Stimulated activated CD8-positive, alpha-beta memory T cell treated with anti-CD3 and anti-CD28 coated beads, Interleukin-4, amount 100 ng/mL, for 24 hours (primary cell): ENCODE results near the gene ADAM22.

Experiments used
- DNase-seq: peaks from one replicate; pipeline ENCODE4 v3.0.0-alpha.2; 2020; ENCODE audit warnings: low read depth

The ADAM22 gene

DNA sequence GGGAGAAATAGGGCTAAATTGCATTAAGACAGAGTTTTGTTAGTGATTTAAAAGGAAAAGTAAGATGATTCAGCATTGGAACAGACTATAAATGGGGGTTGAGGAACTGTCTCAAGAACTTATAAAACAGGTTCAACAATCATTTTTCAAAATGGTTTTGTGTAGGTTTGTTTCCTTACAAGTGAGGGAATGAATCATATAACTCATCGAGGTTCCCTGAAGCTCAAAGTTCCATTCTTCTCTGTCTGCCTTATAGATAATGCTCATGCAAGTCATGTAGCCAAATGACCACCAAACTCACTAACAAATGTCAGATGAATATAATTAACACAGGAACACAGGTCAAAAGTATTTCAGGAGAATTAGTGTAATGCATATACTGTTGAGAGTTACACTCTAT is 27.7 kb downstream of the ADAM22 start:
- DNase-seq: no peak

DNA sequence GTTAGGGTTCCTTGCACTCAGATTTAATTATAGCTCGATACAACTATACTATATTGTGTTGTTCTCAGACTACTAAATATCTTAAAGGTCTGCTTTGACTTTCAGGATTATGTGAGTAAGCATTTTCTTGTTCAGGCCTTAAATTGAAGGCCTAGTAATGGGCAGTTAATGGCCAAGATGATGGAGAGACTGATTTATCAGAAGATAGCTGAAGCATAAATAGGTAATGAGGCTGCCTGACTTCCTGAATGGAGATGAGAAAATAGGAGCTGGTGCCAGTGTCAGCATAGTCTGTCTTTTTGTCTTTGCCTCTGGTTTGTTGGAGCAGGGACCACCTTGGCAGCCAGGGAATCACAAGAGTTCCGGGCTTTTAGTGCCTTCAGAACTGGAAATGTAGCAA is 32.2 kb downstream of the ADAM22 start:
- DNase-seq: no peak

DNA sequence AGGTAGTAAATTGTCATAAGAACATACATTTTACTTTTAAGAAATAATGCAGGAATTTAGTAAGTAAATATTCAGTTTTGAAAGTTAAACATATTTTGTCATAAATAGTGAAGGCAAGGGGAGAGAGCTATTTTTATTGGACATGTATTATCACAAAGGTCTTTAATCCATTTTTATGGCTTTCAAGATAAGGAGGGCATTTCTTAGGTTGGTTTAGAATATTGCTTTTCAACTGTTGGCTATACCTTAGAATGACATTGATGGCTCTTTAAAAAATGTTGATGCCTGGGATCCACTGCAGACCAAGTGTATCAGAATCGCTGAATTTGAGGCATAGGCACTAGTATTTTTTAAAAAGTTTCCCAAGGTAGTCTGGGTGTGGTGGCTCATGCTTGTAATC is 34.0 kb downstream of the ADAM22 start:
- DNase-seq: no peak

DNA sequence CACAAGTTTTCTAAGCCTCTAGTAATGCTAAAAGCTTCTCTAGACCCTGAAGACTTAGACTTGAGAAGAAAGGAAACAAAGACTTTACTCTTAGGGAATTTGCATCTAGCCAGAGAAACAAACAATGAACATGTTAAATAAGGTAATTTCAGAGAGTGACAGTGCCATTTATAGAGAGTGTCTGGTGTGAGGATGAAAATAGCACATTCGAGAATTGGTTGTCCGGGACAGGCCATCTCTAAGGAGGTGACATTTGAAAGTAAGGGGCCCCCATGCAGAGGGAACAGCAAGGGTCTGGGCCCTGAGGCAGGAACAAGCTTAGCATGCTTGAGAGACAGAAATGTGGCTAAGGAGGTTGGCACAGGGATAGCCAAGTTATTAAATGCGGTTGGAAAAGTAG is 48.1 kb downstream of the ADAM22 start:
- no peak for DNase-seq

DNA sequence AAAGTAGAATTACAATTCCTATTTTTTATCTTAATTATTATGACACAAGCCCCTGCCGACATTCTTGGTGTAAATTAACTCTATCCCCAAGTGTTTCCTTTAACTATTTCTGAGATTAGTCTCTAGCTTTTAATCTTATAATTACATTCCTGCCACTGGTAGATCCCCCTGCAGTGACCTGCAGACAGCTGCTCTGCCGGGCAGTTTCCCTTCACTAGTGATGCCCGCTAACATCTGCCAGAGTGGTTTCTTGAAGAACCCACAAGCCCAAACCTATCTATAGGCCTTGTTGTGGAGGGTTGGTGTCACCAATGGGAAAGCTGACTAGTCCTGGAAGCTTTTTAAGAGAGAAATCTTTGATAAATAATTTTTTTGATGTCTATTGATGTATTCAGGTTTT is 50.0 kb downstream of the ADAM22 start:
- no peak for DNase-seq

DNA sequence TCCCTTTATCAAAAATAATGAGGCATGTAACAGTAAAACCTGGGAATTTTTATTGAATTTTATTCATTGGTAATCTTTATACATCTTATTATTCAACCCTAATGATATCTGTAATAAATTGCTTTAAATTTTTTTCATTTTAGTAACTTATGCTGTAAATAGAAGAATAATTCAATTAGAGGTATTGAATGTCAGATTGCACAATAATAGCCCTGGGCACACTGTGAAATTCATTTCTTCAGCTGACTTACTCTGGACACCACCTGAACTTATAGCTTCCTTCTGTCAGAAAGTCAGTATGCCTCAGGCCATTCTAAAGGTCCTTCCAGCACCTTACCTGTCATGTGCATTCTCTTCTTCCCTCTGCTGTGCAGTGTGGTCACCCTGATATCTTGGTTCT is 59.2 kb downstream of the ADAM22 start:
- no peak for DNase-seq

DNA sequence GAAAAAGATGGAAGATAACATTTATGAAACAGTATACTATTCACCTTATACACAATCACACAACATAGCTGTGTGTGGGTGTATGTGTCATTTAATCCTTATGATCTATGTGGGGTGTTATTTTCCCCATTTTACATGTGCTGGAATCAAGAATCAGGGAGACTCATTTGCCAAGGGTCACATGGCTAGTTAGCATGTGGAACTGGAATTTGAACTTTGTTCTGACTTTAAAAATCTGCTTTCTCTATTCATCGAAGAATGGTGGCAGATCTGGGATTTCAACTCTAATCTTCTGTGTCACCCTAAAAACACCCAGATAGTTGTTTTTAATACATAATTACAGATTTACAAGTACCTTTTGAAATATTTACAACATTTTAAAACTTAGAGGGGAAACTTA is 65.2 kb downstream of the ADAM22 start:
- DNase-seq: no peak

DNA sequence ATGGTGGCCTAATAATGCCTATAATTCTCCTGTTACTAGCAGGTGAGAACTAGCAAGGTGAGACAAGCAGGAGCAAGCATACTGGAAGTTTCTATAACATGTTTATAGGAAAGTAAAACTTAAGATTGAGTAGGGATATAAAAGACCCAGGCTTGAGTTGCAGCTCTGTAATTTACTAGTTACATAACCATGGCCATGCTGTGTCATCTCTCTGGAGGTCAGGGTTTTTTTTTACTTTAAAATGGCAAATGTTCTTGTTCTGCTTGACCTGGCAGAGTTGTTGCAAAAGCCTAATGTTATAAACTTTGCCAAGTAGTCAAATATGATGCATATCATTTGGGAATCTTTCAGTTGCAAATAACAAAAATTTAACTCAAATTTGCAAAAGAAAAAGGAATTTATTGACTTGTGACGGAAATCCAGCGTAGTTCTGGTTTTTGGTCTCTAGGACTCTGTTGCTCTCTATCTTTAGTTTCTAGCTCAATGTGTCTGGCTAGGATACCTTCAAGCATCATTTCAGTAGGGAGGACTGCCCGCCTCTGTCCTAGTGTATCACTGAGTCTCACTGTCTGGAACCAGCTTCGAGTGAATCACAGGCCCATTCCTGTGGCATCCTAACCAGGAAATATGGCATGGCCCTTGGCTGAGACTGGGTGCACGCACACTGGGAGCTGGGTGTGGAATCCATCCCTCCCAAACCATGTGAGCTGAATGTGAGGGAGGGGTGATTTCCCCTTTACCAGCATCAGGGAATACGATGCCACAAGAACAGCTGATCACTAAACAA is 67.9 kb downstream of the ADAM22 start:
- DNase-seq: no peak

DNA sequence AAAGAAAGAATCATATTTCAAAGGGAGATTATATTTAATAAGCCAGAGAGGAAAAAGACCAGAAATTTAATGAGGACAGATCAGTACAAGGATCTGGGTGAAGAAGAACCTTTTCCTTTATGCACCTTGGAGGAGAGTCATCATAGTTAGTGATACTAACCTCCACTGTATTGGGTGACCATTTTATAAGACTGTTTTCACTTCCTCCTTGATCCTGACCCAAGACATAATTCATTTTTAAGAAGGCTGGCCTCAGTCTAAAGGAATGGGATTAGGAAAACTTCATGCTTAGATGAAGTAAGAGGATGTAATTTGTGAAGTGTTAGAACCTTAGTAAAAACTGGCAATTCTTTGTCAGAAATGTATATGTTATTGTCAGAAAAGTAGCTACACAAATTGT is 68.6 kb downstream of the ADAM22 start:
- no peak for DNase-seq

DNA sequence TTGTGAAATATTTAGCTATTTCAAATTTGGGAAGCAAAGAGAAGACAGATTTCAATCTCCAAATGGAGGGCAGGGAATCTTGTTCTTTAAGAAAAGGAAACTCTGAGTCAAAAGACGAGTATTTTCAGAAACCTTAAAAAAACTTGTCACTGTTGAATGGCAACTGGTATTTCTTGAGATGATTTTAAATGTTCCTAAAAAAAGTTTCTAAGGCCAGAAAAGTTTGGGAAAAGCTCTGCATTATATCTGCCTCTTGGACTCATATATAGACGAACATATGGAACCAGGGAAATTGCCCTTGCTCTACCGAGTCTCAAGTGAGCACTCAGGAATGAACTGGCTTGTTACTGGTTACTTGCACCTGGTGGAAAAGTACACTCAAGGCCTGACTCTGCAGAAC is 69.5 kb downstream of the ADAM22 start:
- DNase-seq: no peak

DNA sequence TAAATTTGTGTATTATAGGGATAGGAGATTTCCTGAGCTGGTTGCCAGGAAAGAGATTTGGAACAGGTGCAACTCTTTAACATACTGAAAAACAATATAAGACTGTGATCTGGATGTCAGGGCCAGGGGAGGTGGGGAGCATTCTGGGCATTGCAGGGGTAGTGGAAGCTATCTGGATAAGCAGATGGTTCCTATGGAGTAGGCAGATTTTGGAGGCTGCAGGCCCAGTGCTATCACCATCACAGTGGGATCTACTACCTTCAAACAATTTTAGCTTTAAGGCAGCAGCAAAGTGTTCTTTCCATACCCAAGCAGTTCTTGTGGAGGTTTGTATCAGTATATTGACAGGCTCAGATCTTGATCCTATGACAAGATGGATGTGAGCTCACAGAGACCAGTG is 71.1 kb downstream of the ADAM22 start:
- DNase-seq: no peak

DNA sequence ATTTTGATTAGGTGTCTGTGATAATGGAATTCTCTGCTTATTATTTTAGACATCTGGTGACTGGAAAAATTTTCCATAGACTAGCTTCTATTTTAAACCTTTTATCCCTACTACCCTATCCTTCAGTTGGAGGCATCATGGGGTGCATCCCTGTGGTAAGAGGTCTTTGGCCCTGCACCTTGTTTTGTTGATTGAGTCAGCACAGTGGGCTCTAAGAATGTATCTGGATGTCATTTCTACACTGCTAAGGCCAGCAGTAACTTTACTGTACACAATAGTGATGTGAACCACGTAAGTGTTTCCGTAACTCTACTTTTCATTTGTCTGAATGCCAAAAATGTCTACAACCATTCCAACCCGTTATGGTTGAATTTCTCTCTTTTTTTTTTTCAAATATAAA is 75.6 kb downstream of the ADAM22 start:
- DNase-seq: no peak

DNA sequence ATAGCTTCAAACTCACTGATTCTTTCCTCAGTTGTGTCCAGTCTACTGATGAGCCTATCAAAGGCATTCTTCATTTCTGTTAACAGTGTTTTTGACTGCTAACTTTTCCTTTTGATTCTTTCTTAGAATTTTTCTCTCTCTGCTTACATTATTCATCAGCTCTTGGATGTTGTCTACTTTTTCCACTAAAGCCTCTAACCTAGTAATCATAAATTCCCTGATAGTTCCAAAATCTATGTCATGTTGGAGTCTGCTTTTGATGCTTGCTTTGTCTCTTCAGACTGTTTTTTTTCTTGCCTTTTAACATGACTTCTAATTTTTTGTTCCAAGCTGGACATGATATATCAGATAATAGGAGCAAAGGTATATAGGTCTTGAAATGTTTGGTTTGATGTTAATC is 78.0 kb downstream of the ADAM22 start:
- no peak for DNase-seq

DNA sequence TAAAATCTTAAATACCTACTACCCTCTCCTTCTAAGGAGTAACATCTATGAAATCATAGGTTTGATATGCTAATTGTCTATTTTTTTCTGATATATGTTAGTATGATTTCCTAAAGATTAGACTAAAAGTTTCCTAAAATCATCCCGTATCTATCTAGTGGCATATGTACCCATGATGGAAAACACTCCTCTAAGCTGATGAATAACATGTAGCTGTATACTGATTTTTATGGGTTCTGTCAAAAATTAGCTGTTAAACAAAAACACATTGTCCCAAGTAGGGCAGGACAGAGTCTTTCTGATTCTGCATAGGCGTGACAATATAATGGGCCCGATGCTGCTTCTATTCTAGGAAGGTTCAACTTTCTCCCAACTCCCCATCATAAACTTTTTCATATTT is 79.9 kb downstream of the ADAM22 start:
- DNase-seq: no peak

DNA sequence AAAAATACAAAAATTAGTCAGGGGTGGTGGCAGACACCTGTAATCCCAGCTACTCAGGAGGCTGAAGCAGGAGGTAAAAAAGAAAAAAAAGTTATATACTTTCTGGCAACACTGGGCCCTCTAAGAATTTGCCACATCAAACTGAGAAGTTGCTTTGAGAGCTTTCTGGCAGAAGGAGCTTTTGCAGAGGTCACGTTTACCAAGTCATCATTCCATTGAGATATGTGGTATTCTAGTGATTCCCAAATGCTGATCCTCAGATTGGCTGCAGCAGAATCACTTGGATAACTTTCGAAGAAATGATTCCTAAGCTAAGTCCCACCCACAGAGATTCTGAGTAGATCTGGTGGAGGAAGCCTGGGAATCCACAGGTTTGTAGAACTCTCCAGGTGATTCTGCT is 80.5 kb downstream of the ADAM22 start:
- no peak for DNase-seq

DNA sequence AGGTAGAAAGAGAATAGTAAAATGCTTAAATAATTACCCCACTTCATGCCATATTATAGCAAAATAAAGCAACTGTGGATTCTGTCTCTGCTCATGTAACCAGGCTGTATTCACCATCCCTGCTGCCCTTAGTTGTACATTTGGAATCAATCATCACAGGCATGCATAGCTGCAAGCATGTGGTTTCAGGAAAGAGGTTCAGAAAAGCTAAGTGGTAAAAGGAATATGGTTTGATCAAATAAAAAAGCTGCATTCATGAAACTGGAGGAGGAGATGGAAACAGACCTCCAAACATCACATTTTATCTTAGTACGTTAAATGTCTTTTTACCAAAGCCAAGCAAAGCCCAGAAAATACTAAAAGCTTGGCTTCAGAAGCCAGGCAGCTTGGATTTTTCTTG is 81.3 kb downstream of the ADAM22 start:
- no peak for DNase-seq

DNA sequence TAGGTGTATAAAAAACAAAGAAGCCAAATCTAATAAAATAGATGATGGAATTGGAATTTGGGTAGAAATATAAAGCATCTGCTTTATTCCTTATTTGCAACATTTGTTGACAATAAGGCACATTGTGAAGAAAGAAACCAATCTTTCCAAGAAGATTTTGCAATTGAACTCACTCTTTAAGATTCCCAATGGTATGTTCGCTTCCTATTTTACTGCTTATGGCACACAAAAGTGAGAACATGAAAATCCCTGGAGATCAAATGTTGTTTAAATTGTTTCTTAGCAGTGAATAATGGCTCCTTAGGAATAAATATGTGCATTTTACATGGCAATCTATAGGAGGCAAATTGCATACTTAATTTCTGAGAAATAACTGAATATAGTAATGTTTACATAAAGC is 84.5 kb downstream of the ADAM22 start:
- DNase-seq: no peak

DNA sequence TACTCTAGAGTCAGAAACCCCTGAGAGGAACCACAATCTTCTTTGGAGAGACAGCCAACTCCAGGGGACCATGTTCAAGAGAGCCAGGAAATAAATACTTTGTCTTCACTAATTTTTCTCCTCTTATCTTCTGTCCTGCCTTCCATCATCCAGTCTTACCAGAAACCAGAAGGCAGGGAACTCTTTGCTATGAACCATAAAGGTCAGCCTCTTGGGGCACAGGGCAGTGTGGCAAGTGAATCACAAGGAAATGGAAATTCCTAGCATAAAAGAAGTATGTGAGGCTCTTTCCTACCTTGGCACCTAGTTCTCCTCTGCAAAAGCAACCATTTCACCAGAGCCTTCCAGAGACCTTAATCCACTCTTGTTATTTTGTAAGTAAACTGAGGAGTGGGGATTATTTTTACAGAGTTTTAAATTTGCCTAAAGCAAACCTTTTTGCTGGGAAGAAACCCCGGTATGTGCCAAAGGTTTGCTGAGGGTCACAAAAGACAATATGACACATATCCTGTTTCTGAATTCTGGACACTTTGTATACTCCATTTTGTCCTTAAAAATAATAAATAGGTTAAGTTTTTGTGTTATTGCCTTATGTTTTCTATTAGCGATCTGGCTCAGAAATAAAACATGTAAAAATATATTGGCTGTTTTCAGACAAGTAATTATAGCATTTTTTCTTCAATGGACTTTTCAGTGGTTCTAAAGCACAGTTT is 87.1 kb downstream of the ADAM22 start:
- no peak for DNase-seq

DNA sequence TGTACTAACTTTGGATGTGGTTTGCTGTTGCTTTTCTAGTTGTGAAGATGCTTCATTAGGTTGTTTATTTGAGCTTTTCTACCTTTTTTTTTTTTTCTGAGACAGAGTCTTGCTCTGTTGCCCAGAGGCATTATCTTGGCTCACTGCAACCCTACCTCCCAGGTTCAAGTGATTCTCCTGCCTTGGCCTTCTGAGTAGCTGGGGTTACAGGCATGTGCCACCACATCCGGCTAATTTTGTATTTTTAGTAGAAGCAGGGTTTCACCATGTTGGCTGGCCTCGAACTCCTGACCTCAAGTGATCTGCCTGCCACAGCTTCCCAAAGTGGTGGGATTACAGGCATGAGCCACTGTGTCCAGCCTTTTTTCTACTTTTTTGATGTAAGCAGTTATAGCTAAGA is 93.7 kb downstream of the ADAM22 start:
- no peak for DNase-seq

DNA sequence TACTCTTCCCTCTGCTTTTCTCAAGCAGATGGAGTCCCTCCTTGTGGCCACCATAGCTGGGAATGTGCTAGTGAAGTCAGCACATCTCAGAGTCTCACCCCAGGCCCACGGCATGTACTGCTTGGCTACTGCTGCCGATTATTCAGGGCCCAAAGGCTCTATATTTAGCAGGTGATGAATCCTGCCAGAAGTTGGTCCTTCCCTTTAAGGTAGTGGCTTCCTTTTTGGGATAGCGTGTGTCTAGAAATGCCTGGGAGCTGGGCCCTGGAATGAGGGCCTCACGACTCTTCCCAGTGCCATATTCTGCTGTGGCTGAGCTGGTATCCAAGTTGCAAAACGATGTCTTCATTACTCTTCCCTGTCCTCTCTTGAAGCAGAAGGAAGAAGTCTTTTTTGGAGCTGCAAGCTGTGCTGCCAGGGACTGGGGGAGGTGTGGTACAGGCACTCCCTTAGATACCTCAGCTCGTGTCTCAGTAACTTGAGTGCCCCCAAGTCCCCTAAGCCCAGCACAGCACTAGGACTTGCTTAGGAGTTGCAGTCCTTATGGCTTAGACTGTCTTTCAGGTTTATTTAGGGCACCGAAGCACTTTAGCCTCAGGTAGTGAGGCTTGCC is 100.1 kb downstream of the ADAM22 start:
- DNase-seq: no peak

DNA sequence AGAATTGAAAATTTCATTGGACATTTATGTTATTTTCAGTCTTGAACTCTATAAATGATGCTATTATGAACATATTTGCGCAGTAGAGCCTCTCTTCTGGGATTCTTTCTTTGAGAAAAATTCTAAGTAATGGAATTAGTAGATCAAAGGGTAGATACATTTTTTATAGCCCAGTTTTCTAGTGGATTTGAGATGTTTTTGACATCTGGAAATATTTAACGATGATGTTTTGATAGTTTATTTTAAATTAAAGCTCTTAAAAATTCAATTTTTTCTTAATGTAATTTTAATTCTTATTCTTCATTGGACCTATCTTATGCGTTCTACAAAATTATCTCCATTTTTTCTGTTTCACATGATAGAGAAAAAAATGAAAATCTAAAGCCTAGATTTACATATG is 103.0 kb downstream of the ADAM22 start:
- no peak for DNase-seq

DNA sequence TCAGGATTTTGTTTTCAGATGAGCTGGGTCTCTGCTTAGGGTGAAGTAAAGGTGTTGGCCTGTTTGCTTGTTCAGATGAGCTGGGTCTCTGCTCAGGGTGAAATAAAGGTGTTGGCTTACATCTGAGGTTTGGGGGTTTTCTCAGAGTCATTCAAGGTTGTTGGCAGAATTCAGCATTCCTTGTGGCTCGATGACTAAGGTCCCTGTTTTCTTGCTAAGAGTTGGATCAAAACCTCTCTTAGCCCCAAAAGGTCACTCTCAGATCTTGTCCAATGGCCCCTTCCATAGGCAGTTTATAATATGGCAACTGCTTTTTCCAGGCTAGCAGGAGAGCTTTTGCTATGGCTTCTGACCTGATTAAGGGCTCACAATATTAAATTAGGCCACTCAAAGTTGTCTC is 106.6 kb downstream of the ADAM22 start:
- no peak for DNase-seq

DNA sequence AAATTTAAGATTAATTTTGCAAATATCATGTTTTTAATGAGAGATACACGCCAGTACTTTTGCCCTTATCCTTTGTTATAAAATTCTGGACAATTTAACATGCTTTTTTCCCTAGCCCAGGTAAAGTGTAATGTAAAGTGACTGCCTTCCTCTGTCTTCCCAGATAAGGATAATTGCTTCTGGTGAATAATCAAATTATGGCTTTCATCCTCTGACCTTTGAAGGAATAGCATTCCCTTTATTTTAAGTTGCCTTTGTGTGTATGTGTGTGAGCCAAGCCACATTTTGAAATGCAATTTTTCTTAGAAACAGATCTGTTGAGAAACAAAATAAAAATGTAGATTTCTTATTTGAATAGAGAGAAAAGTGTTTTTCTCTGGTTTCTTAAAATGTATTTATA is 107.5 kb downstream of the ADAM22 start:
- DNase-seq: no peak

DNA sequence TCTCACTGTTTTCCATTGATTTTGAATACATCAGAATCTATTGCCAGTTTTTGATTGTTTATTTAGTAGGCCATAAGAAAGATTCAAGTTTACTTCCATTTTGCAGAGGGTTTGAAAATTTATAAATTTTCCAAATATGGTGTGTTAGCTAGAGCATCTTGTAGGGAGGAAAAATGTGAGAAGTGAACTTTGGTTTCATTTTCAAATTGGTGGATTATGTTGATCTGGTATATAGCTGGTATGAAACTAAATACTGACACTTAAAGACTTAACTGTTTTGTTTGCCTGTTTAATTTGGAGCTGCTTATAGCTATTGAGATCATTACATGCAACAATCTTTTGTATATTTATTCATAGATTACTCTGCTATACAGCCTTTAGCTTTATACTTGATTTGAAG is 108.1 kb downstream of the ADAM22 start:
- no peak for DNase-seq
